Measurements from ENCODE around the gene COLEC11.
A peak's percentile ranks its signal among the peaks of the same experiment; 100 is the strongest.
"Not testable (repeated sequence)": the region's sequence is repeated elsewhere in the genome, so short reads cannot be mapped to it uniquely, and the experiment has no call there.

Gene COLEC11

DNA sequence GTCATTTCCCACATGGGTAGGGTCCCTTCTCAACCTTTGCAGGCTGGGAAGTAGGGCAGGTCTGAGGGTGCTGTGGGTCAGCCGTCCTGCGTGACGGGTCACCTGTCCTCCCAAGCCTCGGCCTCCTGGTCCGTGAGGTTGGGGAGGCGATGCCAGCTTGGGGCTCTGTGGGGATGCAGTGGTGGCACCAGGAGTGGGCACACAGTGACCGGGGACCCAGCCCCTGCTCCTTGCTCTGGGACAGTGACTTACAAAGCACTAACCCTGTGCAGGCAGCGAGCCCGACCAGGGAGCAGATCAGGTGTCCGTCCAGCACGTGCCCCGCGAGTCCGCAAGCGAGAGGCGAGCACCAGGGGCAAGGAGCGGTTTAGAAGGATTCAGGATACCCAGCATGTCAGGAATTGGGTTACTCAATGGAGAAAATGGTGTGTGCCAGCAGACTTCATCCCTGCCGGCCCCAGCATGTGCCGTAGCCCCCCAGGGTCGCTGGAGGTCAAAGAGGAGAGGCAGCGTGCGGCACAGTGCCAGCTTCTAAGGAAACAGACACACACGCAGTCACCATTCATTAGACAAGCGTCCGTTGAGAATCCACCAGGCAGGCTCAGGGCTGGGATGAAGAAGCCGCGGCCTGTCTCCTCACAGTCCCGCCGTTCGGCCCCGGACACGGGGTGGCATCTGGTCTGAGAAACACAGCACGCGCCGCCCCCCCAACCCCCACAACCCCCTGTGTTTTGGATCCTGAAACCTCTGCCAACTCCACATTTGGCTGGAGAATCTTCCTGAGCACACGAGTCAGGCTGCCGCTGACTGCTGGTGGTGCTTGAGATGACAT lies 11.7 kb downstream of the COLEC11 start:
- peak; percentile 50 for DNase-seq

DNA sequence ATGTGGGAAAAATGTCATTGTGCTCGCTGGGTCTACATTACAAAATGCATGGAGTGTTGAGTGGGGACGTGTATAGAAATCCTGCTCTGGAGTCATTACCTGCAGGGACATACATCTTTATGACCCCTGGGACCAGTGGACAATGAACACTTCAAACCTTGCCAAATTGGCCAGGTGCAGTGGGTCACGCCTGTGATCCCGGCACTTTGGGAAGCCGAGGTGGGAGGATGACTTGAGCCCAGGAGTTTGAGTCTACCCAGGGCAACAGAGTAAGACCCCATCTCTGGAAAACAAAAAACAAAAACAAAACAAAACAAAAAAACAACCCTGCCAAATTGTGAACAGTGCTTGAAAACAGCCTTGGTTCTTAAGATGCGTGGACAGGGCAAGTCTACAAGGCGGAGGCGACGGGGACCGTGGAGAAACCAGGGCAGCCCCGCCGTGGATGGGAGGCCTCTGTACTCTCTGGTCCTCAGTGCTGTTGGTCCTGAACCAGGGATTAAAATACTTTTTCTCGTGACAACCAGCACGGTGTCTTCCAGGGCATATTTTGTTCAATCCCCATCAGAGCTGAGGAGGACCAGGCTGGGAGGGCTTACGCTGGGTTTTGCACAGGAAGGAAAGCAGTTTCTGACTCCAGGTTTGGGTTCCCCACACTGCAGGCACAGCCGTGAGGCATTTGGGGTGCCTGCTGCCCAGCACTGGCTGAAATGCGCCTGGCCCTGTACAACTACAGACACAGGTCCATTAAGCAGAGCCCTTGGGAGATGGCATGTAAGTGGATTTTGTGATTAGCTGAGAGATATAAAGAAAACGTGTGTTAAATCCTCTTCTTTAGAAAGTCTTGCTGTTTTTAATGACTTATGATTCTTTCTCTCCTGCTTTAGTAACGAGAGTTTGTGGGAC lies 13.7 kb downstream of the COLEC11 start:
- DNase-seq = peak; percentile 40

DNA sequence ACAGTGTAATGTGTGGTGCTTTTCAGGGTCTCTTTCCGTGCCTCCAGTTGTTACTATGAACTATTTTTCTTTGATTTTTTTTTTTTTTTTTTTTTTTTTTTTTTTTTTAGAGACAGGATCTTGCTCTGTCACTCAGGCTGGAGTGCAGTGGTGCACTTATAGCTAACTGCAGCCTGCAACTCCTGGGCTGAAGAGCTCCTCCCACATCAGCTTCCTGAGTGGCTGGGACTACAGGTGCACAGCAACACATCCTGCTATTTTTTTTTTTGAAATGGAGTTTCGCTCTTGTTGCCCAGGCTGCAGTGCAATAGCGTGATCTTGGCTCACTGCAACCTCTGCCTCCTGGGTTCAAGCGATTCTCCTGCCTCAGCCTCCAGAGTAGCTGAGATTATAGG lies 14.4 kb downstream of the COLEC11 start:
- DNase-seq = not testable (repeated sequence)

GRCh38 chr2:3610415-3610814 lies 15.5 kb downstream of the COLEC11 start:
- peak; percentile 32 for DNase-seq

DNA sequence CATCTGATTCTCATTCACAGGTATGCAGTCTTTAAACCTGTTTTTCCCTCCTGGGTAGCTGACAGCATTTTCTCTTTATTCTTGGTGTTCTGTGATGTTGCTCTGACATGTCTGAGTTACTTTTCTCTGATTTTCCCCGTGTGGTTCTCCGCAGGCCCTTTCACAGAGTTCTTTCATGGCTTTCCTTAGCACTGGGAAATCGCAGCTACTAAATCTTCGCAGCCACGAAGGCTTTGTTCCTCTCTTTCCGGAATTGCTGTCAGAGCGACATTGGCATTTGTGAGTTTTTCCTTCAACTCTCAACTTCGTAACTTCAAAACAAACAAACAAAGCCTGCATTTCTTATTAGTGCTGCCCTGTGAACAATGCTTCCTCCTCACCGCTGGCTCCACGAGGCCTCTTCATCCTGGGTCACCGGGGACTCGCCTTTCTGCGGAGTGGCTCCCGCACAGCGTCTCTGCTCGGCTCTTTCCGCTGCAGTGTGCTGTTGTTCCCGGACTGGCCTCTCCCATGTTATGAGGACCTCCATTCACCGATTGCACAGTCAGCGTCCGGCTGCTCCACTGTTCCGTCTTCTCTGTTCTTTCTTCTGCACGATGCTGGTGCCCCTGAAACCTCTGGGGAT lies 16.1 kb downstream of the COLEC11 start:
- DNase-seq = peak; percentile 46

DNA sequence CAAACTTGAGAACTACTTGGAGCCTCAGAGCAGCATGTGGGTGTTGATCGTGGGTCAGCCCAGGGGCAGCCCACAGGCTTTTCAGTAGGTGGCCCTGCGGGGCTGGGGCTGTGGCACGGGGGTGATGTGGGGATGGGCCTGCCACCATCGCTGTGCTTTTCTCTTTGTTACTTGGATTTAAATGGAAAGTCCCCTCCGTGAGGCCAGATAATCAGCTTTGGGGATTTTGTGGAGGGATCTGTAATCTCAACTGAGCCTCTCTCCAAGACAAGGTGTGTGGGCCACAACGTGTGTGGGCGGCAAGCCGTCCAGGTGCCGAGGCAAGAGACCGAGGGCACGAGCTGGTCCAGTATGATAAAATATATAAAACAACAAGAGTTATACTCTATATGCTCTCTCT lies 16.7 kb downstream of the COLEC11 start:
- DNase-seq = no peak

DNA sequence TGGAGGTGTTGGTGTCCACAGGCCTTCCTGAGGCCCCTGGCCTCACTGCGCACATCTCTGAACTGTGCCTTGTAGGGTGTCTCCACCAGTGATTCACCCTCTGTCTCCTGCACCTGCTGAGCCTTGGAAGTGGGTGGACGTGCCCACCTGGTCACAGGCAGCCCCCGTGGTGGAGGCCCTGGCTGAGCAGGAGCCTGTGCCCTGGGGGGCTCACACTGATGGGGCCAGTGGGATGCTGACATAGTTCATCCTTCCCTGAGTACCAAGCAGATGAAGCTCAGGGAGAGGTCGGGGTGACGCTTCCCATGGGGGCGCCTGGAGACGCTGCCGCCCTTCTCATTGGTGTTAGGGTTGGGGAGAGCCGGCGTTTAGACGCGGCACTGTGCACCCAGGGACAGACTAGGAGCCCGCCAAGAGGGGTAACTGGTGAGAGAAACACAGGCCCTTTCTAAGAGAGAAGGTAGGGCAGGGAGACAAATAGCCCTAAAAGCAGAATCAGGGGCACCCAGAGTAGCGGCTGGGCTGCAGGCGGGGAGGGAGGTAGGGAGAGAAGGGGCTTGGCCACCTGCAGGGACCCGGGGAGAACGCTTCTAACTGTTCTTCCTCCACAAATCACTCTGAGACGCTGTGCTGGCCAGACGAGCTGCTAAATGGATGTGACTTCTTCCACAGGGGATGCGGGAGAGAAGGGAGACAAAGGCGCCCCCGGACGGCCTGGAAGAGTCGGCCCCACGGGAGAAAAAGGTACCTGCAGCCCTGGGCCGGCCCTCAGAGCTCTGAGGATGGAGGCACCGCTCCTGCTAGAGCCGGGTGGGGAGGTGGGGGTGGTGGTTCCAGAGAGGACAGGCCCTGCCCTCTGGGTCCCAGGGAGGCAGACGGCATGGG lies 18.0 kb downstream of the COLEC11 start:
- DNase-seq = peak; percentile 25

- no peak for DNase-seq
Observed at GRCh38 chr2:3613524-3613905, 18.6 kb downstream of the COLEC11 start.

- not testable (repeated sequence) for DNase-seq
Observed at GRCh38 chr2:3614743-3615142, 19.8 kb downstream of the COLEC11 start.

DNA sequence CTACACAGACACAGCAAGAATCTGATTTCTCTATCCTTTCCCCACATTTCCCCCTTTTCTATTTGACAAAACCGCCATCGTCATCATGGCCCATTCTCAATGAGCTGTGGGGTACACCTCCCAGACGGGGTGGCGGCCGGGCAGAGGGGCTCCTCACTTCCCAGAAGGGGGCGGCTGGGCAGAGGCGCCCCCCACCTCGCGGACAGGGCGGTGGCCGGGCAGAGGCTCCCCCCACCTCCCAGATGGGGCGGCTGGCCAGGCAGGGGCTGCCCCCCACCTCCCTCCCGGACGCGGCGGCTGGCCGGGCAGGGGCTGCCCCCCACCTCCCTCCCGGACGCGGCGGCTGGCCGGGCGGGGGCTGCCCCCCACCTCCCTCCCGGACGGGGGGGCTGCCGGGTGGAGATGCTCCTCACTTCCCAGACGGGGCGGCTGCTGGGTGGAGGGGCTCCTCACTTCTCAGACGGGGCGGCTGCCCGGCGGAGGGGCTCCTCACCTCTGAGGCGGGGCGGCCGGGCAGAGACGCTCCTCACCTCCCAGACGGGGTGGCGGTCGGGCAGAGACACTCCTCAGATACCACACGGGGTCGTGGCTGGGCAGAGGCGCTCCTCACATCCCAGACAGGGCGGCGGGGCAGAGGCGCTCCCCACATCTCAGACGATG lies 20.8 kb downstream of the COLEC11 start:
- DNase-seq = not testable (repeated sequence)

- not testable (repeated sequence) for DNase-seq
Observed at GRCh38 chr2:3616435-3617197, 21.7 kb downstream of the COLEC11 start.

DNA sequence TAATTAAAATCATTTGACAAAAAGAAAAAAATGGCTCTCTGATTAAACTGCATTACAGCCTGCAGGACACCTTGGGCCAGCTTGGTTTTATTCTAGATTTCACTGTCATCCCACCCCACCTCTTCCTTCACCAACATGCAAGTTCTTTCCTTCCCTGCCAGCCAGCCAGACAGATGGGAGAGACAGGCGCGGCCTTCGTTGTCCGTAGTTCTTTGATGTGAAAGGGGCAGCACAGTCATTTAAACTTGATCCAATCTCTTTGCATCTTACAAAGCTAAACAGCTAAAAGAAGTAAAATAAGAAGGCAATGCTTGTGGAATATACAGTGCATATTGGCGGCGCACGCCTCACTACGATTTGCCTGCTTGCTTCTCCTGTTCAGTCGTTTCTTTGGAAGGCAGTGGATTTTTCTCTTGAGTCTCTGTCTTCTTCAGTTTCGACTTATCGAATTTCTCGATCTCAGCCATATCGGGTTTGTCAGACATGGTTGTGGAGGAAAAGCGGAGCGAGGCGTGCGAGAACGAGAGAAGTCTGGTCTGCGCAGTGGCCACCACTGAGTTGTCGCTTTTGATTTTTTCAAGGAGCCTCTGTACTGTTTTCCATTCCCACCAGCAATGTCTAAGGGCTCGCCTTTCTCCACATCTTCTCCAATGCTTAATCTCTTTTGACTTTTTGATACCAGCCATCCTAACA lies 22.4 kb downstream of the COLEC11 start:
- DNase-seq = no peak

- no peak for DNase-seq
Observed at GRCh38 chr2:3618367-3618766, 23.5 kb downstream of the COLEC11 start.

GRCh38 chr2:3619033-3619432 lies 24.1 kb downstream of the COLEC11 start:
- no peak for DNase-seq

GRCh38 chr2:3619661-3620060 lies 24.7 kb downstream of the COLEC11 start:
- DNase-seq = not testable (repeated sequence)

DNA sequence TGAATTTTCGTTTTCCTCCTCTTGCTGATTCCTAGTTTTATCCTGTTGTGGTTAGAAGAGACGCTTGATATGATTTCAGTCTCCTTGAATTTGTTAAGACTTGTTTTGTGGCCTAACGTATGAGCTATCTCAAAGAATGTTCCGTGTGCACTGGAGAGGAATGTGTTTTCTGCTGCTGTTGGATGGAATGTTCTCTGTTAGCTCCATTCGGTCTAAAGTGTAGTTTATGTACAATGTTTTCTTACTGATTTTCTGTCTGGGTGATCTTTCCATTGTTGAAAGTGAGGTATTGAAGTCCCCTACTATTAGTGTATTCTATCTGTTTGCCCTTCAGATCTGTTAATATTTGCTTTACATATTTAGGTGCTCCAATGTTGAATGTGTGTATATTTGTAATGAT lies 25.9 kb downstream of the COLEC11 start:
- DNase-seq = no peak

GRCh38 chr2:3622967-3623366 lies 28.1 kb downstream of the COLEC11 start:
- no peak for DNase-seq

- peak; percentile 32 for DNase-seq
Observed at GRCh38 chr2:3624059-3624794, 29.3 kb downstream of the COLEC11 start.

DNA sequence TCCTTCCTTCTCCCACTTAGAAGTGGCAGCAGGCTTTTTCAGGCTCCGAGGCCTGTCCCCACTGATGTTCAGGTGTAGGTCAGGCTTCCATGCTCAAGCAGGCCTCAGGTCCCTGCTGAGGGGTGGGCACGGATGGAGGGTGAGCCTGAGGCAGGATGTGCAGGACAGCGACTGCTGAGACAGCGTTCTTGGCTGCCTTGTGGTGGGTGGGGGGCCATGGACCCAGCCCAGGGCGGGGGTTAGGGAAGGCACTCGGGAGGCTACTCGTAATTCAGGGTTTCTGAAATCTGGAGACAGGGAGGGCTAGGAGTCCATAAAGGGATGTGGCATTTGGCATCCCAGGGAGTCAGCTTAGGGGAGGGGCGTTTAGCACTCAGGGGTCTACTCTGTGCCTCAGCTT lies 30.3 kb downstream of the COLEC11 start:
- peak; percentile 16 for DNase-seq
